Measurements from ENCODE around the gene AFF3. TPM values are rescaled to one million over a fixed set of nuclear protein-coding genes. Genes with fewer than 3 reads are reported as not detected.

The AFF3 gene
- total RNA-seq, 4 donors from 2014 or later, result 2.1 to 7.3 (median 3.5) TPM

- no peak overlapping the region for H3K4me3 ChIP-seq (ENCODE audit: low read depth, poor library complexity, severe bottlenecking)
- 89% methylated on average over 15 of the region's 15 CpGs for WGBS, 2 donors
- intact Hi-C loops (cut with DNase I; ENCODE audit: low total_unique reads), result no loop called here
- TF ChIP-seq CTCF (IDR thresholded peaks at IDR 0.05) (no peak), POLR2A (IDR thresholded peaks at IDR 0.05) (no peak)
- no peak for DNase-seq (ENCODE audit: low spot score in 2 of 2)
Observed at GRCh38 chr2:100046961-100047947, 95.1 kb downstream of the AFF3 start.

GRCh38 chr2:100045000-100045399, 97.4 kb downstream of the AFF3 start:
- intact Hi-C loops (cut with DNase I; ENCODE audit: low total_unique reads), result no loop called here
- no peak for TF ChIP-seq CTCF (IDR thresholded peaks at IDR 0.05)
- TF ChIP-seq POLR2A (IDR thresholded peaks at IDR 0.05), result no peak
- no peak overlapping the region for H3K4me3 ChIP-seq (ENCODE audit: low read depth, poor library complexity, severe bottlenecking)
- no peak for DNase-seq (ENCODE audit: low spot score in 2 of 2)
- 86 to 90% methylated on average over 9 of the region's 9 CpGs for WGBS, 2 donors

- DNase-seq (ENCODE audit: low spot score in 2 of 2), result no peak
- 68 to 73% methylated on average over 8 of the region's 8 CpGs for WGBS, 2 donors
- intact Hi-C loops (cut with DNase I; ENCODE audit: low total_unique reads), result no loop called here
- TF ChIP-seq POLR2A (IDR thresholded peaks at IDR 0.05), result no peak
- no peak for TF ChIP-seq CTCF (IDR thresholded peaks at IDR 0.05)
- H3K4me3 ChIP-seq (ENCODE audit: low read depth, poor library complexity, severe bottlenecking), result no peak overlapping the region
Observed at GRCh38 chr2:100043891-100044255, 98.5 kb downstream of the AFF3 start.

GRCh38 chr2:100043081-100043890, 99.1 kb downstream of the AFF3 start:
- intact Hi-C loops (cut with DNase I; ENCODE audit: low total_unique reads), result no loop called here
- DNase-seq (ENCODE audit: low spot score in 2 of 2), result no peak
- H3K4me3 ChIP-seq (ENCODE audit: low read depth, poor library complexity, severe bottlenecking), result no peak overlapping the region
- no peak for TF ChIP-seq CTCF (IDR thresholded peaks at IDR 0.05)
- TF ChIP-seq POLR2A (IDR thresholded peaks at IDR 0.05), result no peak
- 46 to 58% methylated on average over 7 of the region's 7 CpGs for WGBS, 2 donors

GRCh38 chr2:100042562-100042961, 99.8 kb downstream of the AFF3 start:
- TF ChIP-seq CTCF (IDR thresholded peaks at IDR 0.05) (no peak), POLR2A (IDR thresholded peaks at IDR 0.05) (no peak)
- WGBS, 2 donors, result 52 to 70% methylated on average over 3 of the region's 3 CpGs
- intact Hi-C loops (cut with DNase I; ENCODE audit: low total_unique reads), result no loop called here
- no peak for DNase-seq (ENCODE audit: low spot score in 2 of 2)
- no peak overlapping the region for H3K4me3 ChIP-seq (ENCODE audit: low read depth, poor library complexity, severe bottlenecking)

All from lower leg skin (tissue), 4 donors.